Measurements from ENCODE around the gene GTF3C1.
"Not testable (repeated sequence)": the region's sequence is repeated elsewhere in the genome, so short reads cannot be mapped to it uniquely, and the experiment has no call there.

The GTF3C1 gene

GRCh38 chr16:27463741-27464591 is 85.7 kb downstream of the GTF3C1 start:
- DNase-seq (ENCODE audit: low read depth) = no peak

GRCh38 chr16:27462846-27463682 is 86.6 kb downstream of the GTF3C1 start:
- no peak for DNase-seq (ENCODE audit: low read depth)

GRCh38 chr16:27462200-27462845 is 87.4 kb downstream of the GTF3C1 start:
- no peak for DNase-seq (ENCODE audit: low read depth)

- DNase-seq (ENCODE audit: low read depth) = no peak
Observed at GRCh38 chr16:27461483-27462171, 88.1 kb downstream of the GTF3C1 start.

- no peak for DNase-seq (ENCODE audit: low read depth)
Observed at GRCh38 chr16:27460663-27461482, 88.8 kb downstream of the GTF3C1 start.

- no peak for DNase-seq (ENCODE audit: low read depth)
Observed at GRCh38 chr16:27460213-27460612, 89.5 kb downstream of the GTF3C1 start.

- DNase-seq (ENCODE audit: low read depth) = no peak
Observed at GRCh38 chr16:27458987-27459688, 90.6 kb downstream of the GTF3C1 start.

- no peak for DNase-seq (ENCODE audit: low read depth)
Observed at GRCh38 chr16:27458258-27458657, 91.5 kb downstream of the GTF3C1 start.

- DNase-seq (ENCODE audit: low read depth) = not testable (repeated sequence)
Observed at GRCh38 chr16:27457605-27457900, 92.2 kb downstream of the GTF3C1 start.

- no peak for DNase-seq (ENCODE audit: low read depth)
Observed at GRCh38 chr16:27455700-27456099, 94.0 kb downstream of the GTF3C1 start.

GRCh38 chr16:27453494-27453825 is 96.3 kb downstream of the GTF3C1 start:
- no peak for DNase-seq (ENCODE audit: low read depth)

- no peak for DNase-seq (ENCODE audit: low read depth)
Observed at GRCh38 chr16:27452569-27453493, 96.9 kb downstream of the GTF3C1 start.

- no peak for DNase-seq (ENCODE audit: low read depth)
Observed at GRCh38 chr16:27450196-27450549, 99.5 kb downstream of the GTF3C1 start.

- DNase-seq (ENCODE audit: low read depth) = no peak
Observed at GRCh38 chr16:27449434-27450195, 100.1 kb downstream of the GTF3C1 start.

- no peak for DNase-seq (ENCODE audit: low read depth)
Observed at GRCh38 chr16:27448532-27449433, 100.9 kb downstream of the GTF3C1 start.

- DNase-seq (ENCODE audit: low read depth) = no peak
Observed at GRCh38 chr16:27447301-27447700, 102.4 kb downstream of the GTF3C1 start.

- no peak for DNase-seq (ENCODE audit: low read depth)
Observed at GRCh38 chr16:27446721-27447120, 103.0 kb downstream of the GTF3C1 start.
